OCI-LY3 (cell line): ENCODE measurements around the gene RAVER1.

Source experiments
- CTCF ChIP-seq: fragments of 200-600, 300-600 bp; sonication (generic); IDR thresholded peaks from 2 replicates; pipeline ENCODE4 v1.5.1; 2014; ENCODE audit warnings: antibody characterized with exemption, low read length, low read depth
- EZH2phosphoT487 ChIP-seq: fragments of 200-600 bp; shearing (Covaris generic); IDR thresholded peaks from 2 replicates; pipeline ENCODE4 v1.6.1; 2018; ENCODE audit warnings: antibody characterized with exemption, mixed run types, low read depth

GRCh38 chr19:10328558-10329429, 4.5 kb downstream of the RAVER1 start:
- TF ChIP-seq CTCF: no peak
- no peak for TF ChIP-seq EZH2phosphoT487
